Esophagus mucosa (tissue), 1 donor: Measurements from ENCODE around the gene MTREX. TPM values are rescaled to one million over a fixed set of nuclear protein-coding genes. Genes with fewer than 3 reads are reported as not detected.
A peak's percentile ranks its signal among the peaks of the same experiment; 100 is the strongest.

Experiments used
- ATAC-seq: fragments of 200-7000 bp; cut with Tn5 transposase; one replicate; pipeline ENCODE4 v1.9.1; 2020
- total RNA-seq: library from RNA; stranded (reverse); gene quantifications from one replicate; pipeline ENCODE4 v1.2.4, GENCODE V29; 2023
- donor health status: DM: yes; HTN: yes; CAD: no.

Gene MTREX
- total RNA-seq, 1 donor from 2014 or later = 42.2 TPM

DNA sequence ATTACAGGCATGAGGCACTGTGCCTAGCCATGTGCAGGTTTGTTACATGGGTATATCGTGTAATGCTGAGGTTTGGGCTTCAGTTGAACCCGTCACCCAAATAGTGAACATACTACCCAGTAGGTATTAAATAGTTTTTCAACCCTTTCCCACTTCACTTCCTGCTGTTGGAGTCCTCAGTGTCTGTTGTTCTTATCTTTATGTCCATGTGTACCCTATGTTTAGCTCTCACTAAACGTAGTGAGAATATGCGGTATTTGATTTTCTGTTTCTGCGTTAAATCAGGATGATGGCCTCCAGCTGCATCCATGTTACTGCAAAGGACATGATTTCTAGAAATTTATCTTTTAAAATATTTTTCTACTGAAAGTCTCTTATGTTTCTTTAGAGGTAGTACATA lies 17.8 kb downstream of the MTREX start:
- no peak for ATAC-seq

DNA sequence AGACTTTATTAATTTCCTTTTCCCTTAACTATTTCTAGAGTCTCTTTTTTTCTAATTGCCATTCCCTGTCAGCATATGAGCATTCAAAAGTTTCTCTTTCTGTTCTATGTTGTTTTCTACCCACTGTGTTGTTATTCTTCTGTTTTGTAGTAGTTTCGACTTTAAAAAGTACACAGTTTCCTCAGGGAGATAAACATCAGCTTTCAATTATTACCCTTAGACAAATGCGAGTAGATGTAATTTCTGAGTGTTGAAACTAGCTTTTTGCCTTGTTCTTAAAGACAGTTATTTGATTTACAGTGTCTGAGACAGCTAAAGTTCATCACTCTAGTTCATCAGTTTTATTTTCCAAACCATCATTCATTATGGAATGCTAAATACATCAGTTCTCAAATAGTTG lies 19.5 kb downstream of the MTREX start:
- ATAC-seq = no peak

DNA sequence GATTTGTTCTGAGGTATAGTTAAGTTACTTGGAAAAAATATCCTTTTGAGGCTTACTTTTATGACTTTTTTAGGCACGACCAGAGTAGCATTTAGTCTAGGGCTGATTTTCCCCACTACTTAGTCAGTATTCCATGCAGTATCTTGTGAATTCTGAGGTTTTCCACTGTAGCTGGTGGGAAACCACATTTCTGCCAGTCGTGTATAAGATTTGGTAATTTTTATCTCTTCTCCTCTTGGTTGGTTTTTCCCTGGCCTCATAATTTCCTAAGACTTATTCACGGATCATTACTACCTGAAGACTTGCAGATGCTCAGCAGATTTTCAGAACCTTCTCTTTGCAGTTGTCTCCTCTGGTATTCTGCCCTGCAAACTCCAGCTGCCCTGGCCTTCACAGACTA lies 23.5 kb downstream of the MTREX start:
- no peak for ATAC-seq

DNA sequence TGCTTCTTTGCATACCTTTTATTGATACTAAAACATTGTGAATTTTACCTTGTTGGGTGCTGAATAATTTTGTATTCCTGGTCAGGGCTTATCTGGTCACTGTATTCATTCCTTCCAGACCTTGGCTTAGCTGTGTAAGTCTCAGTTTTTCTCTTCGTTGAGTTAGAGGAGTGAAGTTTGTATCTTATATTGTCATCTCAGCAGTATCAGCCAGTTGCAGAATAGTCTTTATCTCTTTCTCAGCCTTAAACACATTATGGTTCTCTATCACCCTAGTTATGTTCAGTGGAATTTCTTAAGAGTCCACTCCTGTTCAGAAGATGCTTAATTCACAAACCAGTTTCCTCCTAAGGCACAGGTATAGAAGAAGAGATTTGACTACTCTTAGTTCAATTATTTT lies 25.2 kb downstream of the MTREX start:
- no peak for ATAC-seq

DNA sequence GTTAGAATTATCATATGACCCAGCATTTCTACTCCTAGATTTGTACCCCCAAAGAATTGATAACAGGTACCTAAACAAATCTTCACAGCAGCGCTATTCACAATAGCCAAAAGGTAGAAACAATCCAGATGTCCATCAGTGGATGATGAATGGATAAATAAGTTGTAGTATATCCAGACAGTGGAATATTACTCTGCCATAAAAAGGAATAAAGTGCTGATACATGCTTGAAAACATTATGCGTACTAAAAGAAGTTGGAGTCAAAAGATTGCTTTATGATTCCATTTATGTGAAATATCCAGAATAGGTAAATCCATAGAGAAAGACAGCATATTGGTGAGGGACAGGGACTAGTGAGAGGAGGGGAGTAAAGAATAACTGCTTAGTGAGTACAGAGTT lies 26.0 kb downstream of the MTREX start:
- no peak for ATAC-seq

DNA sequence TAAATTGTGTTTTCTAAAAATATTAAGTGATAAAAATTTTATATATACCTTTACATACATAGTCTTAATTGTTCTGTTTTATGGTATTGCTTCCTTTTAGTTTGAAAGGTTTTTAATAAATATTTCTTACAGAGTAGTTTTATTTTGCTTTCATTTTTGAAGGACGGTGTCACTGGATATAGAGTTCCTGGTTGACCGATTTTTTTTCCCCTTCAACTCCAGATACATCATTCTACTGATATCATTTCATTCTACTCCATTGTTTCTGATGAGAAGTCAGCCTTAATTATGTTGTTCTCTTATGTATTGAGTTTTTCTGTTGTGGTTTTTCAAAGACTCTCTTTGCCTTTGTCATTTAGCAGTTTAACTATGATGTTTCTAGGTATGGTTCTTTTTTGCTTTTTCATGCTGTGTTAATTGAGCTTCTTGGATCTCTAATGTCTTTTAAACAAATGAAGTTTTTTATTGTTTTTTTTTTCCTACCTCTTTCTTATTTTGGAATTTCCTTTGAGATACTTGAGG lies 30.4 kb downstream of the MTREX start:
- no peak for ATAC-seq

DNA sequence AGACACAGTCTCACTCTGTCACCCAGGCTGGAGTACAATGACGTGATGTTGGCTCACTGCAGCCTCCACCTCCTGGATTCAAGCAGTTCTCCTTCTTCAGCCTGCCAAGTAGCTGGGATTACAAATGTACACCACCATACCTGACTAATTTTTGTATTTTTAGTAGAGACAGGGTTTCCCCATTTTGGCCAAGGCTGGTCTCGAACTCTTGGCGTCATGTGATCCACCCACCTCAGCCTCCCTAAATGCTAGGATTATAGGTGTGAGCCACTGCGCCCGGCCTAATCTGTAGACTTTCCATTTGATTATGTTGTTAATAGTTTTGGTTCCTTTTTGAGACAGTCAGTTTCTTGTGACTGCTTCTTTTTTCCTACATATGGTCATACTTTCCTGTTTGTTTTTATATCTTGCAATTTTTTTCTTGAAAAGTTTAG lies 31.0 kb downstream of the MTREX start:
- no peak for ATAC-seq

DNA sequence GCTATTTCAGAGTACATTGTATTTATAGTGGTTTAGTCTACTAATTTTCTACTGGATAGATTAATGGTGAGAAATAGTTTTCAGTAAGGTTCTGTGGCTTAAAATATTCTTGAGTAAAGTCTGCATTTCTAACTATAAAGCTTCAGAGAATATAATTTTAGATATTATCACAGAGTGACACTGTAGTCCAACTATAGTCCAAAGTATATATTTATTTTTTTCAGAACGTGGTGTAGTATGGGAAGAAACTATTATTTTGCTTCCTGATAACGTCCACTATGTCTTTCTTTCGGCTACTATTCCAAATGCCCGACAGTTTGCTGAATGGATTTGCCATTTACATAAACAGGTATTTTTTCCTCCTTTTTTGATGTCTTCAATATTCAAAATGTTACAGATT lies 35.3 kb downstream of the MTREX start:
- ATAC-seq = no peak

DNA sequence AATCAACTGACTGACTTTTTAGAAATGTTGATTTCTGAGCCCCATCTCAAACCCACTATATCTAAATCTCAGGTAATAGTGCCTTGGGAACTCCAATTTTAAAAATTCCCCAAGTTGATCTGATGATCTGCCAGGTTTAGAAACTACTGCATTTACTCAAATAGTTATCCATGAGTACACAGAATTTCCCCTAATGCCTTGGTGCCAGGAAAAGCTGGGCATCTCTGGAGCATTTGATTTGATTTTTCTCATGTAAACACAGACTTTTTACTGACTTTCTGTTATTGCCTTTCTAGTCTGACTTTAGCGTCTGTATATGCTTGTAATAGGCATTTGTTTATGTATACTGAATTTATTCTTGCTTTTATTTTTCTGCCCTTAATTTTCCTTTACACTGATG lies 35.8 kb downstream of the MTREX start:
- no peak for ATAC-seq

DNA sequence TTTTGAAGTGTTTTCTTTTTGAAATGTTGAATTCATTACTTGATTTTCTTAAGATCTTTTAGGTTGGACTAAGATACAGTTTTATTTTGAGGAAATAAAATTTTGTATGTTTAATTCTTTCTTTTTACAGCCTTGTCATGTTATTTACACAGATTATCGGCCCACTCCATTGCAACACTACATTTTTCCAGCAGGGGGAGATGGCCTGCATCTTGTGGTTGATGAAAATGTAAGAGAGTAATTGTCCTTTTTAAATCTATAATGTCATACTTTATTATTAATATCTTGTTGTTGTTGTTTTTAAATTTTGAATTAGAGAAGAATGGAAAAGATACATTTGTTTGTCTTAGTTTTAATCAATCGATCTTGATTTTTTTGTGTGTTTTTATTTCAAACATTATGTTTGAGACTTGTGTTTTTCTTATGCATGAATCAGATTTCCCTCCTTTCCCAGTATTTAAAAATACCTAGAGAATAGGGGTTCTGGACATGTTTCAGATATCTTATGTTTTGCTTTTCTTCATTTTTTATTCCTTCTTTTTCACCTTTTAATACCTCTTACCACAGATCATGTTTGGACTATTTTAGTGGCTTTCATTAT lies 36.7 kb downstream of the MTREX start:
- ATAC-seq = peak; percentile 50

DNA sequence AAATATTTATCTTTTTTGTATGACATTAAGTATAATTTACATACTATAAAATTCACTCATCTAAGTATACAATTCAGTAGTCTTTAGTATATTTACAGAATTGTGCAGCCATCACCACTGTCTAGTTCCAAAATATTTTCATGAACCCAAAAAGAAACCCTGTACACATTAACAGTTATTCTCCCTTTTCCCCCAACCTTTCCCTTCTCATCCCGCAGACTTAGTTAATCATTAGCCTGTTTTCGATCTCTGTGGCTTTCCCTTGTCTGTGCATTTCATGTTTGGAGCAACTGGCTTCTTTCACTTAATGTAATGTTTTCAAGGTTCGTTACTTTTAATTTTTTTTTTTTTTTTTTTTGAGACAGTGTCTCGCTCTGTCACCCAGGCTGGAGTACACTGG lies 37.5 kb downstream of the MTREX start:
- ATAC-seq = no peak

DNA sequence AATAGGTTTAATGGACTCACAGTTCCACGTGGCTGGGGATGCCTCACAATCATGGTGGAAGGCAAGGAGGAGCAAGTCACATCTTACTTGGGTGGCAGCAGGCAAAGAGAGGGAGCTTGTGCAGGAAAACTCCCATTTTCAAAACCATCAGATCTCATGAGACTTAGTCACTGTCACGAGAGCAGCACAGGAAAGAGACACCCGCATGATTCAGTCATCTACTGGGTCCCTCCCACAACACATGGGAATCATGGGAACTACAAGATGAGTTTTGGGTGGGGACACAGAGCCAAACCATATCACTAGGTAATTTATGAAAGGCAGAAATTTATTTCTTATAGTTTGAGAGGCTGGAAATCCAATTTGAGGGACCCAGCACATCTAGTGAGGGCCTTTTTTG lies 40.0 kb downstream of the MTREX start:
- ATAC-seq = no peak

DNA sequence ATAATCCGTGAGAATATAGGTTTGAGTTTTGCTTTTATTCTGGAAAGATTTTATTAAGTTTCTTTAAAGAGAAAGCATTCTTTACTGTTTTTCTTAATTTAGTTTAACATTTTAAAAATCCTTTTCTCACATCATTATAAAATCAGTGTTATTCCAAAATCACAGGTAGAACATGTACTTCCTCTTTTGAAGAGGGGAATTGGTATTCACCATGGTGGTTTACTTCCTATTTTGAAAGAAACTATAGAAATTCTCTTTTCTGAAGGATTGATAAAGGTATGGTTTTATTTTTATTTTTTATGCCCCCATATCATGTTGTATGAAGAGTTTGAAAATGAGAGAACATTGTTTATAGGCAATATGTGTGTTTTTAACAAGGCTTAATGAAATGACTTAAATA lies 43.0 kb downstream of the MTREX start:
- ATAC-seq = no peak

DNA sequence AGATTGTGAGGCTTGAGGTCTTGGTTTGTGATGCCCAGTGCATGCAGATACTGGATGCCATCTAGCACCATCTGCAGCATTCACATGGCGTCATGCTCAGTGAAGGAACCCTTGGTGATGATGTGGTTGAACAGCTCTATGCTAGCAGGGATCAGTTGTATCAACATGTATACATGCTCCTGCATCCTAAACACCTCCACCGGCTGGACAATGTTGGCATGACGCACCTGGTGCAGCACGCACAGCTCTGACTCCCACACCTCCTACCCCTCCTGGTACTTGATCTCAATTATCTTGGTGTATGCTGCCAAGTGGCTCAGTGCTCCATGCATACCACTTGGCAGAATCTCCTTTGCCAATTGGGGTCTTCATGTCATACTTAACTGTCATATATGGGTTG lies 49.1 kb downstream of the MTREX start:
- ATAC-seq = no peak

DNA sequence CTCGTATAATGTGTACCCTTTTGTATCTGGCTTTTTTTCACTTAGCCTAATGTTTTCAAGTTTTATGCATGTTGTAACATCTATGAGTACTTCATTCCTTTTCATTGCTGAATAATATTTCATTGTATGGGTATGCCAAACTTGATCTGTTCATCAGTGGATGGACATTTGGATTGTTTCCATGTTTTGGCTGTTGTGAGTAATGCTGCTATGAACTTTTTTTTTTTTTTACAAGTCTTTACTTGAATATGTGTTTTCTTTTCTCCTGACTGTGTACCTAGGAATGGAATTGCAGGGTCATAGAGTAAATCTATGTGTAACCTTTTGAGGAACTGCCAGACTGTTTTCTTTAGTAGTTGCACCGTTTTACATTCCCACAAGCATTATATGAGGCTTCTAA lies 52.4 kb downstream of the MTREX start:
- ATAC-seq = peak; percentile 66

DNA sequence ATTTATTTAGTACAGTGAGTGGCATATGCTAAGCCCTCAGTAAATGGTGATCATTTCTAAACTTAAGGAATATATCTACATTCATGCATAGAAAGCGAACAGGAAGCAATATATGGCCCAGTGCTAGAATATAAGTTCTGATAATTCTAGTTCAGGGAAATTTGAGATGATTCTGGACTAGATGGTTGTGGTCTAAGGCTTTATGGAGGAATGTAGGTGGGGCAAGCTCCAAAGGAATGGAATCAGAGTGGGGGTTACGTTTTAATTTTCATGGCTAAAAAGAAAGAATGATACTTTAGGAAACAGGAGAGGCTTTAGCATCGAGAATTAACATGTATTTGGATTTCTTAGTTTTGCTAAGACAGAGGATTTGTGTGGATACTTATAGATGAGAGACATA lies 56.1 kb downstream of the MTREX start:
- no peak for ATAC-seq

DNA sequence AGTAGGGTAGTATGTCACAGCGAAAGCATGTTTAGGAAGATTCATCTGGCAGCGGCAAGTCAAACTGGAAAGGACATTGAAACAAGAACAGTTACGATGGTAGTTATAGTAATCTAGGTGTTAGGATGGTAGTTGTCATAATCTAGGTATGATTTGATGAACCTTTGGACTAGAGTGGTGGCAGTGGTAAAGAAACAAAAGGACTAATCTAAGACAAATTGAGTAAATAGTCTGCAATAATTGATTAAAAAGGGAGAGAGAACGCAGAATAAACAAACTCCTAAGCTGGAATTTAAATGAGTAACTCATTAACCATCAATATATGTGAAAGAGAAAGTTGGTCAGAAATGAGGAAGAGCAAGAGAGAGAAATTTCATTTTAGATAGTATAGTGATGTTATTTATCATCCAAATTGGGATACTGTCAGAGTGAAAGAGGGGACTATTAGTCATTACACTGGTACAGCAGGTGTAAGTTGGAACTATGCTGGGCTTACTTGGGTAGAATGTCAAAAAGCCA lies 56.8 kb downstream of the MTREX start:
- no peak for ATAC-seq

DNA sequence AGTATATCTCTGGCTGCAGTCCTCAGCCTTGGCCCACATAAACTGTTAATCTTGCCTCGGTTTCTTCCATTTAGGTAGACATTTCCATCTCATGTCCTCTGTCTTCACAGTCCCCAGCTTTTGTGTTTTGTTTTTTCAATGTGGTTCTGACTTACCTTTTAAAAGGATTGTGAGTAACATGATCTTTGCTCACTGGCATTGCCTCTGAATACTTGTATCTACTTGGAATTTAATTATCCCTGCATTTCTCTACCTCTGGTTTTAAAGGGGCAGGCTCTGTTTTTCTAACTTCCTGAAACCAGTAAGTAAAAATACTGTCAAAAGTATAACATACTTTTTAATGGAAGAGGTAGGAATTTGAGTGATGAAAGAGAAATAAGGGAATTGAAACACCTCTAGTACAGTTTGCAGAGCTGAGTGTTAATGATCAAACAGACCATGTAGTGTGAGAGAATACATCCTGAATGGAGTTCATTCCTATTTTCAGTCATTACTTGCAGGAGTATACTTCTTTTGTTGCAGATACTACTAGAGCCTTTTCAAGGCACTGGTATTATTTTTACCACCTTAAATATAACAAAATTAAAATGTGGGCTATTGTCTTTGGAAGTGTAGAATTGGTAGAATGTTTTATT lies 62.6 kb downstream of the MTREX start:
- ATAC-seq = no peak

DNA sequence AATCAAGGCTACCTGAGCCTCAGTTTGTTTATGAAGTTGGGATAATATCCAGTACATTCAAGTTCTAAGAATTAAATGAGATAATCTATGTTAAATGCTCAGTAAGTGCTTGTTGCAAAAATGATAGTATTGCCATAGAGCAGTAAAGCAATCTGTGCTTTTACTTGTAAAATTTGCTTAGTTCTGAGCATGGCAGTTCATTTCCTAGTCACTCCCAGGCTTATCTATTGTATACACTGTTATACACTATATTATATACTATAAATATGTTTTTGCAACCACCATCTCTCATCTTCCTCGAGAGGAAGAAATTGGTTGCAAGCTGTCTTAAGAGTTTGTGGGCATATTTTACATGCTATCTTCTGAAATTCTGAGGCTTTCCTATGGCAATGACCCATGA lies 63.4 kb downstream of the MTREX start:
- no peak for ATAC-seq

DNA sequence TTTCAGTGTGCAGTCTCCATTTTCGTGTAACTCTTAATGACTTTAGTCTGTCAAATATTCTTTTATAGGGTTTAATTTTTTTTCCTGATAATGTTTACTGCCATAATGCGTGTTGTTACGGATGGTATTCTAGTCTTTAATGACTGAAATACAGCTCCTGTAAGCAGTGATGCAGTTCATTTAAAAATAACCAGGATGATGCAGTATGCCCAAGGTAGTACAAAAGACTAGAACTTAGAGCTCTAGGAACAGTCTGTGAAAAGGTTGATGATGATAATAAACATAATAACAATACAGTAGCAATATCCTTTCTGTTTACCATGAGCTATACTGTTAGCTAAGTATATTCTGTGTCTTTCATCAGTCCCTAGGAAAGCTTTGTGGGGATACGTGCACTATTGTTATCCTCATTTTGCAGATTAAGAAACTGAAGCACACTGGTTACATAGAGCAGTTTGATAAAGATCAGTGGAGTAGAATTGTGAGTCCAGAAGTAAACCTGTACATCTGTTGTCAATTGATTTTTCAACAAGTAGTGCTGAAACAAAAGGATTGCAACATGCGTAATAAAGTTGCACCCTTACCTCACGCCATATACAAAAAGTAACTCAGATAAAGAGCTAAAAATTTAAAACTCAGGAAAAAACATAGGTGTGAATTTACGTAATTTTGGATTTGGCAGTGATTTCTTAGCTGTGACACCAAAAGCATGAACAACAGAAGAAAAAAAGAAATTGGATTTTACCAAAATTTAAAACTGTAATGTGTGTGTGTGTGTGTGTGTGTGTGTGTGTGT lies 64.5 kb downstream of the MTREX start:
- no peak for ATAC-seq

DNA sequence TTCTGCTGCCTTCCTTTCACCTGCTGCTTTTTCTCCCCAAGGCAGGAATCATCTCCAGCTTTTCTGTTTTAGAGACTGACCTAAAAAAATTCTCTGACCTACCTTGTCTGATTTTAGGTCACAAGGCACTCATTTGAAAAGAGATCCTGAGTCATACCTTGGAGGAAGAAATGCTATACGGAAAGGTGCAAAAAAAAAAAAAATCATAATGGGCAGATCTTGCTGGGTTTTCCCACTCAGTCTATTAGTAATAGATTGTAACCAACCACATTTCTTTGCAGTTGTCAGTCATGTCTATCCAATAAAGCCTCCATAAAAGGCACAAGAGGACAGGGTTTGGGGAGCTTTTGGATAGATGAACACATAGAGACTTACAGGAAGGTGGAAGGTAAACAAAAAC lies 70.0 kb downstream of the MTREX start:
- ATAC-seq = peak; percentile 70

DNA sequence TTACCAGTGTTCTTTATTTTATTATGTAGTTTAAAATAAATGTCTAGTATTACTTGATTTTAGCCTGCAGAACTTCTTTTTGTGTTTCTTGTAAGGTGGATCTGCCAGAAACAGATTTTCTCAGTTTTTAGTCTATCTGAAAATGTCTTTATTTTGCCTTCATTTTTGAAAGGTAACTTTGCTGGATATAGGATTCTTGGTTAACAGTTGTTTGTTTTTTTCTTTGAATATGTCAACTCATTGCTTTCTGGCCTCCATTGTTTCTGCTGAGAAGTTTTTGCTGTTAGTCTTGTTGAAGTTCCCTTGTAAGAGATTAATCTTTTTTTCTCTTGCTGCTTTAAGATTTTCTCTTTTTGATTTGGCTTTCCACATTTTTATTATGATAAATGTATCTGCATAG lies 75.5 kb downstream of the MTREX start:
- ATAC-seq = no peak

DNA sequence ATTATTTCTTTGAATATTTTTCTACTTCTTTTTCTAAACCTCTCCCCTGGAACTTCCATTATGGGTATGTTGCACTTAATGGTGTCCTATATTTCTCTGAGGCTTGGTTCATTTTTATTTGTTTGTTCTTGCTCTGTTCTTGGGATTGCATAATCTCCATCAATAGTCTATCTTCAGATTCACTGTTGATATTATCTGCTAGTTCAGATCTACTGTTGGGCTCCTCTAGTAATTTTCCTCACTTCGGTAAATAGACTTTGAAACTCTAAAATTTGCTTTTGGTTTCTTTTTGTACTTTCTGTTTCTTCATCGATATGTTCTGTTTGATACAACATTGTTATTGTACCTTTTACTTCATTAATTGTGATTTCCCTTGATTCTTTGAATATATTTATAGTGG lies 76.3 kb downstream of the MTREX start:
- ATAC-seq = no peak

DNA sequence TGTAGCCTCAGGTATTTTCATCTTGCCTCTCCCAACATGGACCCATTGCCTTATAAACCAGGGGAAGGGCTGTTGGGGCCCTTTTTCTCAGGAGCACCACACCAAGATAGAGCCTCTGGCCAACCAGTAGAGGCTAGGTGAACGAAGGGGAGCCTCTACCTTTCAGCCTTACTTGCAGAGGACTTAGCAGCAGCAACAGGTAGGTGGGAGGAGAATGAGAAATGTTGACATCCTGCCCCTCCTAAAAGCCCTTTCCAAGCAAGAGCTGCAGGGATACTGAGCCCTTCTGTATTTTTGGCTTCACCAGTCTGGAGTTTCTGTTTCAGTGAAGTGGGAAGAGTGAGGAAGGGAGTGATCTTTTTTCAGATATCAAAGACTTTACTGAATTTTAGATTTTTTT lies 77.4 kb downstream of the MTREX start:
- ATAC-seq = no peak
